Measurements from ENCODE around the gene DPP8.
"Not testable (repeated sequence)": the region's sequence is repeated elsewhere in the genome, so short reads cannot be mapped to it uniquely, and the experiment has no call there.

Gene DPP8

GRCh38 chr15:65516997-65517865 lies at the start of gene DPP8:
Gene DPP8 (minus strand): TSS chr15:65517689. CDS start chr15:65512553, 5,136 bp downstream.
- peak; percentile 83 to 85 for DNase-seq (ENCODE audit: low read depth in 2 of 2)

GRCh38 chr15:65561934-65562333 lies 44.4 kb upstream of the DPP8 start:
- no peak for DNase-seq (ENCODE audit: low read depth in 2 of 2)

- DNase-seq (ENCODE audit: low read depth in 2 of 2) = no peak
Measured at GRCh38 chr15:65559941-65560340, 42.5 kb upstream of the DPP8 start.

GRCh38 chr15:65558997-65559760 lies 41.7 kb upstream of the DPP8 start:
- DNase-seq (ENCODE audit: low read depth in 2 of 2) = no peak

GRCh38 chr15:65558336-65558735 lies 40.8 kb upstream of the DPP8 start:
- DNase-seq (ENCODE audit: low read depth in 2 of 2) = no peak

GRCh38 chr15:65556622-65557021 lies 39.1 kb upstream of the DPP8 start:
- no peak for DNase-seq (ENCODE audit: low read depth in 2 of 2)

GRCh38 chr15:65553691-65554090 lies 36.2 kb upstream of the DPP8 start:
- DNase-seq (ENCODE audit: low read depth in 2 of 2) = no peak

- DNase-seq (ENCODE audit: low read depth in 2 of 2) = not testable (repeated sequence)
Measured at GRCh38 chr15:65552851-65553250, 35.4 kb upstream of the DPP8 start.

GRCh38 chr15:65551183-65551582 lies 33.7 kb upstream of the DPP8 start:
- DNase-seq (ENCODE audit: low read depth in 2 of 2) = no peak

GRCh38 chr15:65550681-65551098 lies 33.2 kb upstream of the DPP8 start:
- DNase-seq (ENCODE audit: low read depth in 2 of 2) = no peak

GRCh38 chr15:65549288-65549687 lies 31.8 kb upstream of the DPP8 start:
- not testable (repeated sequence) for DNase-seq (ENCODE audit: low read depth in 2 of 2)

GRCh38 chr15:65547841-65548240 lies 30.4 kb upstream of the DPP8 start:
- DNase-seq (ENCODE audit: low read depth in 2 of 2) = no peak

- DNase-seq (ENCODE audit: low read depth in 2 of 2) = no peak
Measured at GRCh38 chr15:65541231-65541820, 23.8 kb upstream of the DPP8 start.

GRCh38 chr15:65540314-65540713 lies 22.8 kb upstream of the DPP8 start:
- DNase-seq (ENCODE audit: low read depth in 2 of 2) = no peak

GRCh38 chr15:65535192-65535591 lies 17.7 kb upstream of the DPP8 start:
- DNase-seq (ENCODE audit: low read depth in 2 of 2) = no peak

GRCh38 chr15:65533057-65533756 lies 15.7 kb upstream of the DPP8 start:
- DNase-seq (ENCODE audit: low read depth in 2 of 2) = no peak

- DNase-seq (ENCODE audit: low read depth in 2 of 2) = no peak
Measured at GRCh38 chr15:65532738-65533051, 15.2 kb upstream of the DPP8 start.

GRCh38 chr15:65530318-65531111 lies 13.0 kb upstream of the DPP8 start, which contains the start of gene HACD3:
Gene HACD3 (plus strand): TSS chr15:65530463. CDS start chr15:65530632, 169 bp downstream.
- peak; percentile 59 to 63 for DNase-seq (ENCODE audit: low read depth in 2 of 2)

GRCh38 chr15:65529762-65530317 lies 12.4 kb upstream of the DPP8 start:
- DNase-seq (ENCODE audit: low read depth in 2 of 2) = no peak

GRCh38 chr15:65528461-65529060 lies 11.1 kb upstream of the DPP8 start:
- no peak for DNase-seq (ENCODE audit: low read depth in 2 of 2)

Measured in fibroblast of skin of left quadriceps (primary cell).